Activated T-cell treated with anti-CD3 and anti-CD28 coated beads, Interleukin-2, amount 50 U/mL, for 72 hours (primary cell): Measurements from ENCODE around the gene CYP4F8. TPM values are rescaled to one million over a fixed set of nuclear protein-coding genes. Genes with fewer than 3 reads are reported as not detected.
"Not testable (repeated sequence)": the region's sequence is repeated elsewhere in the genome, so short reads cannot be mapped to it uniquely, and the experiment has no call there.

Source experiments
- ATAC-seq, 2 donors: fragments of 150-1000 bp; cut with Tn5 transposase; replicated peaks in 1 of 2; 2 replicates each; pipeline ENCODE4 v1.10.0; 2021; ENCODE audit warnings: moderate library complexity in 2 of 2, mild to moderate bottlenecking in 1 of 2
- DNase-seq, 2 donors: peaks; one replicate each; pipeline ENCODE4 v3.0.0; 2021 to 2022; ENCODE audit warnings: mixed read lengths in 1 of 2
- H3K27ac Mint-ChIP-seq: one replicate; pipeline ENCODE4 v1.8.0; 2022; ENCODE audit warnings: mild to moderate bottlenecking, moderate library complexity, mixed read lengths
- H3K27me3 Mint-ChIP-seq: one replicate; pipeline ENCODE4 v1.8.0; 2022; ENCODE audit warnings: low read depth, mixed read lengths
- H3K36me3 Mint-ChIP-seq, 2 donors: one replicate each; pipeline ENCODE4 v1.8.0; 2022; ENCODE audit warnings: mixed read lengths in 2 of 2, mild to moderate bottlenecking in 1 of 2; ENCODE audit not compliant: insufficient read depth in 2 of 2
- H3K4me1 Mint-ChIP-seq: one replicate; pipeline ENCODE4 v1.8.0; 2022; ENCODE audit warnings: low read depth, mixed read lengths
- H3K4me3 Mint-ChIP-seq, 2 donors: one replicate each; pipeline ENCODE4 v1.8.0; 2022; ENCODE audit warnings: mild to moderate bottlenecking in 2 of 2, mixed read lengths in 2 of 2, moderate library complexity in 2 of 2
- H3K9me3 Mint-ChIP-seq, 2 donors: one replicate each; pipeline ENCODE4 v1.8.0; 2022; ENCODE audit warnings: mixed read lengths in 2 of 2
- total RNA-seq, 2 donors: library from RNA; stranded (reverse); gene quantifications; one replicate each; pipeline ENCODE4 v1.2.3, GENCODE V29; 2022

The CYP4F8 gene
- total RNA-seq, 2 donors from 2014 or later = not detected

DNA sequence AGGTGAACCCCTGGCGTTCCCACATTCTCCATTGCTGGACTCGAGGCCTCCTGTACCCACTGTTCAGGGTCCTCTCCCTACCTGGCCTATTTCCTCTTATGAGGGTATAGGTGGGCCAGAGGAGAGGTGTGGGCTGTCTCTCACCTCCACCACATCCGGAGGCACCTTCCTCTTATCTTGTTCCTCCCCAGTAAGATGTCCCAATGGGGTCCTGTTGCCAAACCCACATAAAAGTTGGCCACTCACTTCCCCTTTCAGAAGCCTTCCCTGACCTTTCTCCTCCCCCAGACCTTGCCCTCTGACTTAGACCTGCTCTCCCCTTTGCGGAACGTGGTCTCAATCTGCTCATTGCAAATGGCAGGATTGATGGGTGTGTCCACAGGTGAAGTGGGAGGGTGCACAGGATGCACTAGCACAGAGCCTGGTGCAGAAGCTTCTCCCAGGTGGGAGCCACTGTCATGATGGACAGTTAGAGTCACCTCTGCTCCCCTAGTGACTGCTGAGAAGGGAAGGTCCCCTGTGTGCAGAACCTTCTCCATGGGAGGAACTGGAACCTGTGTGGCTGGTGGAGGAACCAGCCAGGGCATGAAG, 27.0 kb downstream of the CYP4F8 start:
- no peak overlapping the region for H3K27ac Mint-ChIP-seq
- DNase-seq (no peak), ATAC-seq (no peak)
- no peaks in the 10 kb centered on the region for H3K4me1 Mint-ChIP-seq
- H3K4me3 Mint-ChIP-seq = no peak overlapping the region
- H3K9me3 Mint-ChIP-seq = no peaks in the 10 kb centered on the region
- H3K27me3 Mint-ChIP-seq = peaks cover 6% of the 10 kb centered on the region
- H3K36me3 Mint-ChIP-seq = no peaks in the 10 kb centered on the region

GRCh38 chr19:15642807-15643206, 27.8 kb downstream of the CYP4F8 start:
- Mint-ChIP-seq H3K27me3 (peaks cover 13% of the 10 kb centered on the region), H3K9me3 (no peaks in the 10 kb centered on the region), H3K27ac (no peak overlapping the region), H3K4me3 (no peak overlapping the region), H3K4me1 (no peaks in the 10 kb centered on the region), H3K36me3 (no peaks in the 10 kb centered on the region)
- ATAC-seq (no peak), DNase-seq (no peak)

DNA sequence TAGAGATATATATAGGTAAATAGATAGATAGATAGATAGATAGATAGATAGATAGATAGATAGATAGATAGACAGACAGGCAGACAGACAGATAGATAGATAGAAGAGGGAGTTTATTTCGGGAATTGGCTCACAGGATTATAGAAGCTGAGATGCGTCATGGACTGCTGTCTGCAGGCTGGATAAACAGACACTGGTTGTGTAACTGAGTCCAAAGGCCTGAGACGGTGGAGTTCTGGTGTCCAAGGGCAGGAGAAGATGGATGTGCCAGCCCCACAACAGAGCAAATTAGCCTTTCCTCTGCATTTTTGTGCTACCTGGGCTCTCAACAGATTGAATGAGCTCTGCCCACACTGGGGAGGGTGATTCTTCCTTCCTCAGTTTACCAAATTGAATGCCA, 28.4 kb downstream of the CYP4F8 start:
- ATAC-seq (no peak), DNase-seq (no peak)
- H3K27me3 Mint-ChIP-seq = peaks cover 14% of the 10 kb centered on the region
- H3K4me3 Mint-ChIP-seq = no peak overlapping the region
- H3K27ac Mint-ChIP-seq = no peak overlapping the region
- no peaks in the 10 kb centered on the region for H3K4me1 Mint-ChIP-seq
- H3K36me3 Mint-ChIP-seq = no peaks in the 10 kb centered on the region
- H3K9me3 Mint-ChIP-seq = no peaks in the 10 kb centered on the region

- no peak for ATAC-seq
- H3K27ac Mint-ChIP-seq = no peak overlapping the region
- H3K4me1 Mint-ChIP-seq = no peaks in the 10 kb centered on the region
- no peak for DNase-seq
- H3K9me3 Mint-ChIP-seq = no peaks in the 10 kb centered on the region
- H3K36me3 Mint-ChIP-seq = no peaks in the 10 kb centered on the region
- no peak overlapping the region for H3K4me3 Mint-ChIP-seq
- H3K27me3 Mint-ChIP-seq = peaks cover 14% of the 10 kb centered on the region
Observed at GRCh38 chr19:15644066-15644741, 29.2 kb downstream of the CYP4F8 start.

- no peaks in the 10 kb centered on the region for H3K9me3 Mint-ChIP-seq
- H3K36me3 Mint-ChIP-seq = no peaks in the 10 kb centered on the region
- ATAC-seq = no peak
- no peak overlapping the region for H3K27ac Mint-ChIP-seq
- no peak for DNase-seq
- no peak overlapping the region for H3K4me3 Mint-ChIP-seq
- peaks cover 14% of the 10 kb centered on the region for H3K27me3 Mint-ChIP-seq
- no peaks in the 10 kb centered on the region for H3K4me1 Mint-ChIP-seq
Observed at GRCh38 chr19:15644816-15645215, 29.8 kb downstream of the CYP4F8 start.

GRCh38 chr19:15649526-15649925, 34.5 kb downstream of the CYP4F8 start:
- ATAC-seq (no peak), DNase-seq (no peak)
- Mint-ChIP-seq H3K4me3 (no peak overlapping the region), H3K27me3 (peaks cover 40% of the 10 kb centered on the region), H3K4me1 (no peaks in the 10 kb centered on the region), H3K27ac (no peak overlapping the region), H3K9me3 (peaks cover 0 to 3% of the 10 kb centered on the region in 2 donors), H3K36me3 (no peaks in the 10 kb centered on the region)

DNA sequence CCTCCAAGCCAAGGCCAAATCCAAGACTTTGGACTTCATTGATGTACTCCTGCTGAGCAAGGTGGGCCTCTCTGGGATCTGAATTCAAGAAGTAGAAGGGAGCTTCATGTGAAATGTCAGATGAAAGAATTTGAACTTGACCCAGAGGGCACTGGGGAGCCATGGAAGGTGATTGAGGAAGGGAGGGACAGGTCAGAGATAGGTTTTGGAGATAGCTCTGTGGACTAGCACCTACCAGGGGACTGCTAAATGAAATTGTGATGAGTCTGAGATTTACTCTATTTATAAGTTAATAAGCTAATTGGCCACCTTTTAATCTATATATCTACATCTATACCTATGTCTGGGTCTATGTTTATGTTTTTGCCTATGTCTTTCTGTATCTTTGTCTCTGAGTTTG, 35.1 kb downstream of the CYP4F8 start:
- not testable (repeated sequence) for H3K27ac Mint-ChIP-seq, H3K9me3 Mint-ChIP-seq, H3K4me3 Mint-ChIP-seq, DNase-seq, H3K36me3 Mint-ChIP-seq, ATAC-seq, H3K4me1 Mint-ChIP-seq
- peaks cover 46% of the 10 kb centered on the region for H3K27me3 Mint-ChIP-seq

DNA sequence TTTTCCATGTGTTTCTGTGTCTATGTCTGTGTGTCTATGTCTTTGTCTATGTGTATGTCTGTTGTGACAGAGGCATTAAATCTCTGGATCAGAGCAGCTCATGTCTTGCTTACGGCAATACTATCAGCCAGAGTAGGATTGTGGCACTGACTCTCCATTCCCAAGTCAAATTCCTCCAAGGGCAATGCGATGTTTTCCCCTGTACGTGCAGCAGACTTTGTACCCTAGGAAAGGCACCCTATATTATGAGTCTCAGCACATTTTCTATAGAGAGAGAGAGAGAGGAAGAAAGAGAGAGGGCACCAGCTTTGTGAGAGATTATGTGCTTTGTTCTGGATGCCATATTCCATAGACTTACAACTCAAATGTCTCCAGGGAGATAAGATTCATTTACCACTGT, 36.8 kb downstream of the CYP4F8 start:
- no peak overlapping the region for H3K27ac Mint-ChIP-seq
- no peaks in the 10 kb centered on the region for H3K36me3 Mint-ChIP-seq
- ATAC-seq (no peak), DNase-seq (no peak)
- no peak overlapping the region for H3K4me3 Mint-ChIP-seq
- H3K27me3 Mint-ChIP-seq = peaks cover 55% of the 10 kb centered on the region
- H3K4me1 Mint-ChIP-seq = no peaks in the 10 kb centered on the region
- H3K9me3 Mint-ChIP-seq = peaks cover 0 to 3% of the 10 kb centered on the region in 2 donors

GRCh38 chr19:15652559-15653278, 37.7 kb downstream of the CYP4F8 start:
- Mint-ChIP-seq H3K27me3 (peaks cover 59% of the 10 kb centered on the region), H3K27ac (no peak overlapping the region), H3K9me3 (peaks cover 0 to 3% of the 10 kb centered on the region in 2 donors), H3K4me3 (no peak overlapping the region), H3K36me3 (no peaks in the 10 kb centered on the region), H3K4me1 (no peaks in the 10 kb centered on the region)
- ATAC-seq (no peak), DNase-seq (no peak)

DNA sequence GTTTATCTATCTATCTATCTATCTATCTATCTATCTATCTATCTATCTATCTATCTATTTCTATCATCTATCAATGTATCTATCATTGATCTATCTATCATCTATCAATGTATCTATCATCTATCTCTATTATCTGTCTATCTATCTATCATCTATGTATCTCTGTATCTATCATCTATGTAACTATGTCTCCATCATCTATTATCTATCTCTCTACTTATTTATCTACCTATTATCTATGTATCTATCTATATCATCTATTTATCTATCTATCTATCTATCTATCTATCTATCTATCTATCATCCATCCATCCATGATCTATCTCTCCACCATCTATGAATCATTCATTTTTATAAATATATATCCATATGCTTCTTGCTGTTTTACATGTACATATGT, 41.4 kb downstream of the CYP4F8 start:
- Mint-ChIP-seq H3K27ac (no peak overlapping the region), H3K27me3 (peaks cover 57% of the 10 kb centered on the region), H3K4me3 (no peak overlapping the region), H3K9me3 (no peaks in the 10 kb centered on the region), H3K4me1 (no peaks in the 10 kb centered on the region), H3K36me3 (no peaks in the 10 kb centered on the region)
- no peak for ATAC-seq
- DNase-seq = no peak

GRCh38 chr19:15663247-15663646, 48.2 kb downstream of the CYP4F8 start:
- DNase-seq (no peak), ATAC-seq (no peak)
- Mint-ChIP-seq H3K9me3 (no peaks in the 10 kb centered on the region), H3K27ac (no peak overlapping the region), H3K4me1 (no peaks in the 10 kb centered on the region), H3K27me3 (peaks cover 7% of the 10 kb centered on the region), H3K36me3 (no peaks in the 10 kb centered on the region), H3K4me3 (no peak overlapping the region)

- no peak overlapping the region for H3K27ac Mint-ChIP-seq
- H3K36me3 Mint-ChIP-seq = no peaks in the 10 kb centered on the region
- no peaks in the 10 kb centered on the region for H3K9me3 Mint-ChIP-seq
- no peak overlapping the region for H3K4me3 Mint-ChIP-seq
- H3K4me1 Mint-ChIP-seq = no peaks in the 10 kb centered on the region
- no peak for DNase-seq
- ATAC-seq = no peak
- H3K27me3 Mint-ChIP-seq = peaks cover 7% of the 10 kb centered on the region
Observed at GRCh38 chr19:15666186-15666585, 51.2 kb downstream of the CYP4F8 start.

- Mint-ChIP-seq H3K4me1 (no peaks in the 10 kb centered on the region), H3K36me3 (no peaks in the 10 kb centered on the region), H3K9me3 (no peaks in the 10 kb centered on the region), H3K27ac (no peak overlapping the region), H3K4me3 (no peak overlapping the region), H3K27me3 (no peaks in the 10 kb centered on the region)
- ATAC-seq = no peak
- no peak for DNase-seq
Observed at GRCh38 chr19:15666883-15667282, 51.9 kb downstream of the CYP4F8 start.
